A673 (cell line): Measurements from ENCODE around the gene MRPL10. TPM values are rescaled to one million over a fixed set of nuclear protein-coding genes. Genes with fewer than 3 reads are reported as not detected.
A peak's percentile ranks its signal among the peaks of the same experiment; 100 is the strongest.

ENCODE experiments used
- BruUV-seq: library from RNA; stranded (reverse); fragments of 400-500 nt; replicated peaks from 2 replicates; lab custom pipeline; 2021; lab: Mats Ljungman, UMichigan
- CTCF ChIA-PET: fragments of 300-600 bp; sonication (Branson Sonifier 250); formaldehyde crosslinking; loops from one replicate; lab custom pipeline; 2022; ENCODE audit warnings: antibody characterized with exemption; lab: Charles Lee
- POLR2A ChIA-PET: fragments of 300-600 bp; sonication (Branson Sonifier 250); formaldehyde crosslinking; loops from one replicate; lab custom pipeline; 2022; ENCODE audit warnings: antibody characterized with exemption; ENCODE audit not compliant: low non-redundant PET; lab: Charles Lee
- DNase-seq: peaks from one replicate; pipeline ENCODE4 v3.0.0-alpha.2; 2015; ENCODE audit warnings: low spot score
- H3K27ac ChIP-seq: fragments of 200-600 bp; sonication (generic); 2 replicates; pipeline ENCODE4 v1.5.1; 2016; ENCODE audit warnings: mixed run types, low read depth, mild to moderate bottlenecking, mixed read lengths, antibody characterized with exemption, low read length; ENCODE audit not compliant: poor library complexity, severe bottlenecking
- H3K27me3 ChIP-seq: fragments of 200-600 bp; sonication (generic); replicated peaks from 2 replicates; pipeline ENCODE4 v1.6.1; 2017; ENCODE audit warnings: mixed run types, low read depth, mild to moderate bottlenecking, mixed read lengths, antibody characterized with exemption, low read length; ENCODE audit not compliant: insufficient read depth, poor library complexity
- H3K36me3 ChIP-seq: fragments of 200-600 bp; sonication (generic); 2 replicates; pipeline ENCODE4 v1.6.1; 2016; ENCODE audit warnings: mixed run types, mild to moderate bottlenecking, mixed read lengths, antibody characterized with exemption, low read length; ENCODE audit not compliant: insufficient read depth, poor library complexity, severe bottlenecking
- H3K4me1 ChIP-seq: fragments of 200-600 bp; sonication (generic); 2 replicates; pipeline ENCODE4 v1.6.1; 2017; ENCODE audit warnings: mixed run types, mild to moderate bottlenecking, mixed read lengths, antibody characterized with exemption, low read length; ENCODE audit not compliant: insufficient read depth, poor library complexity, severe bottlenecking
- H3K4me3 ChIP-seq: fragments of 200-600 bp; sonication (generic); 2 replicates; pipeline ENCODE4 v1.5.1; 2016; ENCODE audit warnings: low read depth, mixed run types, mild to moderate bottlenecking, mixed read lengths, low read length; ENCODE audit not compliant: poor library complexity, severe bottlenecking
- H3K9me3 ChIP-seq: fragments of 200-600 bp; sonication (generic); 2 replicates; pipeline ENCODE4 v1.6.1; 2016; ENCODE audit warnings: mixed run types, low read depth, mild to moderate bottlenecking, mixed read lengths, antibody characterized with exemption, low read length; ENCODE audit not compliant: poor library complexity, severe bottlenecking
- EZH2 ChIP-seq: fragments of 200-600 bp; sonication (generic); IDR thresholded peaks from 2 replicates; pipeline ENCODE4 v1.6.1; 2017; ENCODE audit warnings: borderline replicate concordance, low read depth, mild to moderate bottlenecking, mixed read lengths, antibody characterized with exemption, low read length; ENCODE audit not compliant: poor library complexity, severe bottlenecking
- intact Hi-C: fragments of 100-400 bp; cut with micrococcal nuclease; formaldehyde crosslinking; loops from one replicate; pipeline ENCODE4 v1.10.0; 2022; ENCODE audit not compliant: unreplicated experiment
- total RNA-seq: library from RNA; stranded (reverse); gene quantifications from 2 replicates; pipeline ENCODE4 v1.2.3, GENCODE V29; 2021
- TF ChIP-seq, protein P1 (sequence below): fragments of 300-800, 200-600 bp; sonication (generic); conservative IDR thresholded peaks from 2 replicates; pipeline ENCODE4 v1.5.1; 2017; ENCODE audit warnings: low read depth, mild to moderate bottlenecking, antibody characterized with exemption, low read length, moderate library complexity, mixed read lengths

The MRPL10 gene
- total RNA-seq, 1 experiment from 2014 or later = 30.5 TPM

DNA sequence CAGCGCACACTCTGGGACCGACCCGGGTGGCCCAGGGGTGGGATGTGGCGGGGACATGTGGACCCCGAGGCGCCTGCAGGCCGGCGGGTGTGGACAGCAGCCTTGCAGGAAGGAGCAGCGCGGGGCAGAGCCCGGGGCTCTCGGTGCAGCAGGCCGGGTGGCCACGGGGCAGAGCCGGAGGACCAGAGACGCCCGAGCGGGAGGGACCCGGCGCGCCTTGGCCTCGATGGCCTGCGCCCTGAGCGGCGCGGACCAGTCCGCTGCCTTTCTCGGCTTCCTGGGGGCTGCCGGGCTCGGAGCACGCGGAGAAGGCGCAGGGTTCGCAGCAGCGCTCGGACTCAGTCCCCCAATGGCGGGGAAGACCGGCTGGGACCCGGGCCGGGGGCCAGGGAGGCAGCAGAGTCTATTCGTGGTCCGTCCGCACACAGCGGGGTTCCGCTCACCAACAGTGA lies 53.1 kb downstream of the MRPL10 start:
- Histone ChIP-seq H3K27ac (no peak overlapping the region), H3K9me3 (no peaks in the 10 kb centered on the region), H3K36me3 (no peaks in the 10 kb centered on the region), H3K4me1 (no peaks in the 10 kb centered on the region), H3K27me3 (peaks cover 17% of the 10 kb centered on the region), H3K4me3 (no peak overlapping the region)
- intact Hi-C loops = no loop called here
- TF ChIP-seq, protein P1, sequence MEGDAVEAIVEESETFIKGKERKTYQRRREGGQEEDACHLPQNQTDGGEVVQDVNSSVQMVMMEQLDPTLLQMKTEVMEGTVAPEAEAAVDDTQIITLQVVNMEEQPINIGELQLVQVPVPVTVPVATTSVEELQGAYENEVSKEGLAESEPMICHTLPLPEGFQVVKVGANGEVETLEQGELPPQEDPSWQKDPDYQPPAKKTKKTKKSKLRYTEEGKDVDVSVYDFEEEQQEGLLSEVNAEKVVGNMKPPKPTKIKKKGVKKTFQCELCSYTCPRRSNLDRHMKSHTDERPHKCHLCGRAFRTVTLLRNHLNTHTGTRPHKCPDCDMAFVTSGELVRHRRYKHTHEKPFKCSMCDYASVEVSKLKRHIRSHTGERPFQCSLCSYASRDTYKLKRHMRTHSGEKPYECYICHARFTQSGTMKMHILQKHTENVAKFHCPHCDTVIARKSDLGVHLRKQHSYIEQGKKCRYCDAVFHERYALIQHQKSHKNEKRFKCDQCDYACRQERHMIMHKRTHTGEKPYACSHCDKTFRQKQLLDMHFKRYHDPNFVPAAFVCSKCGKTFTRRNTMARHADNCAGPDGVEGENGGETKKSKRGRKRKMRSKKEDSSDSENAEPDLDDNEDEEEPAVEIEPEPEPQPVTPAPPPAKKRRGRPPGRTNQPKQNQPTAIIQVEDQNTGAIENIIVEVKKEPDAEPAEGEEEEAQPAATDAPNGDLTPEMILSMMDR = no peak
- TF ChIP-seq EZH2 = no peak
- DNase-seq = no peak
- BruUV-seq = no TSS peak
- CTCF ChIA-PET = no interaction called here
- POLR2A ChIA-PET = no interaction called here

DNA sequence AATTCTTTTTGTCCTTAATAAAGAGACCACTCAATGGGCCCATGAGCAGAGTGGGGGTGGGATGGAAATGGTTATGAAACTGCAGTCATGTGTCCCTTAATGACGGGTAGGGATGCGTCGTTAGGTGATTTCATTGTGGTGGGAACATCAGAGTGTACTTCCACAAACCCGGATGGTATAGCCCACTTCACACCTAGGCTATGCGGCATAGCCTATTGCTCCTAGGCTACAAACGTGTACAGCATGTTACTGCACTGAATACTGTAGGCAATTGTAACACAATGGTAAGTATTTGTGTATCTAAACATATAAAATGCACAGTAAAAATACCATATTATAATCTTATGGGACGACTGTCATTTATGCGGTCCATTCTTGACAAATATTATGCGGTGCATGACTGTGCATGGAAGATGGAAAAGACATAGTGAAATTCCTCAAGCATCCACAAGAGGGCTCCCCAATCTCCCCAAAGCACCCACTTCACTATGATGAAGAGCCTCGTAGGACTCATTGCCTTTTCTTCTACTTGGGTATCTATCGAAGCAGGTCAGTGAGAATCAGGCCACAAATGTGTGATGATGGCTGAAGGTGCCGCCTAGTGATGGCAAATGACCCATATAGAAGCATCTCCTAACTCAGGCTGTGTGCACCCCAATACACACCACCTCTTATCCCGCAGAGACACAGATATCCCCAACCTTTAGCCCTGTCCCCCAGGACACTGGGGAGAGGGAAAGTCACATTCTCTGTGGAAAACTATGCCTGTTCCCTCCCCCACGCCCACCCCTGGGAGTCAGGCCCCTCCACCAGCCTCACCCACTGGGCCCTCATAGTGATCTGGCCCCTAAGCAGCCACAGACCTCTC lies 54.8 kb downstream of the MRPL10 start:
- CTCF ChIA-PET = no interaction called here

DNA sequence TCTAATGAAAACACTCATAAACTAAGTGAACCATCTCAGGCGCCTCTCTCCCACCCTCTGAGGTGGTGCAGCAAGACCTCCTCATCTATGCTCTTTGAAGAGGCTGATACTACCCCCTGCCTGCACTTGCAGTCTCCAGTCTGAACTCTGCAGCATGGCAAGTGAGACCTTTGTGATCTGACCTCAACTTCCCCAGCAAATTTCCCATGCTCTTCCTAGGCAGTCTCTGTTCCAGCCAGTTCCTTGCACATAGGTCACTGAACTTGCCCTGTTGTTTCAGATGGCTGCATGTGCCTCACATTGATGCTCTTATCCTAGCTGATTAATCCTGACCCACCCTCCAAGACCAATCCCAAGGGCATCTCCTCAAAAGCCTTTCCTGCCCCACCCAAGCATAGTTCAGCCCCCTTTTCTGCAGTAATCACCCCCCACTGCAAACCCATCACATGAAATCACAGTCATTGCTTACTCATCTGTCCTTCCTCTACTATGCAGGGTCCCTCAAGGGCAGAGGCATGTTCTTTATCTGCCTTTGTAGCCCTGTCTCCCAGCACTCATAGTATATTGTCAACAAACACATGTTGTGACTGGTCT lies 56.3 kb downstream of the MRPL10 start:
- CTCF ChIA-PET = no interaction called here
- POLR2A ChIA-PET = no interaction called here
- Histone ChIP-seq H3K27me3 (peaks cover 20% of the 10 kb centered on the region), H3K27ac (no peak overlapping the region), H3K4me1 (no peaks in the 10 kb centered on the region), H3K9me3 (no peaks in the 10 kb centered on the region), H3K36me3 (no peaks in the 10 kb centered on the region), H3K4me3 (no peak overlapping the region)
- BruUV-seq = no TSS peak
- DNase-seq = no peak
- TF ChIP-seq, protein P1 = no peak
- TF ChIP-seq EZH2 = no peak
- intact Hi-C loops = no loop called here

More for the DNA sequence above, 54.8 kb downstream of the MRPL10 start:
- intact Hi-C loops = no loop called here
- H3K4me1 ChIP-seq = no peaks in the 10 kb centered on the region
- H3K4me3 ChIP-seq = no peak overlapping the region
- H3K9me3 ChIP-seq = no peaks in the 10 kb centered on the region
- DNase-seq = peak; percentile 51
- POLR2A ChIA-PET = no interaction called here
- TF ChIP-seq EZH2 = no peak
- TF ChIP-seq, protein P1 = peak; percentile 63
- H3K27ac ChIP-seq = no peak overlapping the region
- BruUV-seq = no TSS peak
- no peaks in the 10 kb centered on the region for H3K36me3 ChIP-seq
- H3K27me3 ChIP-seq = peaks cover 20% of the 10 kb centered on the region
